ENCODE results near the gene COL6A6.

COL6A6 gene

DNA sequence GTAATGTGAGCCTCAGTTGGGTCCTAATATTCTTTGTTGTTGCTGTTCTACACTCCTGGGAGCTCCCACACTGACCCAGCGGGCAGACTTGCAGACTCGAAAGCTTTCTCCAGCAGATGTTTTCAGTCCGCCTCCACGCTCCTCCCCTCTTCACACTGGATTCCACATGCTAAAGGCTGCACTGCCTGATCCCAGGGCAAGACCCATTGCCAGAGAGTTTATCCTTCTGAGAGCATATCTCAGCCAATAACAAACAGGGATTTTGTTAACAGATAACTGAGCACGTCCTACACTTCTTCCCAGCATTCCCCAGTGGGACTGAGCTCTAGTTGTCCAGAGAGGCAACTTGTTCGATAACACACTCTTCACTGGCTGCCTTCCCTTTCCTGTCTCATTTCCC is 8.0 kb upstream of the COL6A6 start:
- CTCF ChIA-PET: no interaction called here
- POLR2A ChIA-PET: no interaction called here
- TF ChIP-seq ZNF384 (IDR thresholded peaks at IDR 0.05) (no peak), TARDBP (IDR thresholded peaks at IDR 0.05) (no peak), NFRKB (IDR thresholded peaks at IDR 0.05) (no peak), LEF1 (IDR thresholded peaks at IDR 0.05; ENCODE audit: borderline replicate concordance) (no peak), FOXK2 (IDR thresholded peaks at IDR 0.05) (no peak), BHLHE40 (IDR thresholded peaks at IDR 0.05; ENCODE audit: borderline replicate concordance) (no peak), SUZ12 (IDR thresholded peaks at IDR 0.05) (no peak), FOXM1 (IDR thresholded peaks at IDR 0.05; ENCODE audit: borderline replicate concordance) (no peak), CTBP1 (IDR thresholded peaks at IDR 0.05; ENCODE audit: borderline replicate concordance) (no peak), SP1 (IDR thresholded peaks at IDR 0.05) (no peak), ELF4 (IDR thresholded peaks at IDR 0.05) (no peak), FOXA1 (IDR thresholded peaks at IDR 0.05) (no peak), HDGF (IDR thresholded peaks at IDR 0.05; ENCODE audit: borderline replicate concordance) (no peak), L3MBTL2 (conservative IDR thresholded peaks at IDR 0.05) (no peak), ARNT (IDR thresholded peaks at IDR 0.05) (no peak)
- TF ChIP-seq, protein P1, sequence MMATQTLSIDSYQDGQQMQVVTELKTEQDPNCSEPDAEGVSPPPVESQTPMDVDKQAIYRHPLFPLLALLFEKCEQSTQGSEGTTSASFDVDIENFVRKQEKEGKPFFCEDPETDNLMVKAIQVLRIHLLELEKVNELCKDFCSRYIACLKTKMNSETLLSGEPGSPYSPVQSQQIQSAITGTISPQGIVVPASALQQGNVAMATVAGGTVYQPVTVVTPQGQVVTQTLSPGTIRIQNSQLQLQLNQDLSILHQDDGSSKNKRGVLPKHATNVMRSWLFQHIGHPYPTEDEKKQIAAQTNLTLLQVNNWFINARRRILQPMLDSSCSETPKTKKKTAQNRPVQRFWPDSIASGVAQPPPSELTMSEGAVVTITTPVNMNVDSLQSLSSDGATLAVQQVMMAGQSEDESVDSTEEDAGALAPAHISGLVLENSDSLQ (IDR thresholded peaks at IDR 0.05): no peak
- DNase-seq (ENCODE audit: extremely low spot score): no peak

DNA sequence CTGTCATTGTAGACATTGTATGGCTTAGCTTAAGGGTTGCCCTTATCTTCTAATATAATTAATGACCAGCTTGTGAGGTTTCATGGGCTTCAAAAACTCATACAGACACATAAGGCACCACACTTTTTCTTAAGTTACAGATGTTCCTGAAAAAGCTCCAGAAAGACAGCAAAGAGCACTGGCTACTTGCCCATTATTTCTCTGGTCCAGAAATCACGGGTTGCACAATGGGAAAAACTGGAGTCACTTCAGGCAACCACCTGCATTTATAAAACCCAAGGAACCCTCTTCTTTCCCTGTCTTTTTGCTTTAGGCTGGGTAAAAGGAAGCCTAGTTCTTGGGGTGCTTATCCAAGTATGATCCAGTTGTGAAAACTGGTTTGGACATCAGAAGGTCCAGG is 2.3 kb upstream of the COL6A6 start:
- ChIA-PET POLR2A (no interaction called here), CTCF (no interaction called here)
- DNase-seq (ENCODE audit: extremely low spot score): no peak
- no peak for TF ChIP-seq LEF1 (IDR thresholded peaks at IDR 0.05; ENCODE audit: borderline replicate concordance)
- TF ChIP-seq, protein P1 (IDR thresholded peaks at IDR 0.05): no peak
- TF ChIP-seq CTBP1 (IDR thresholded peaks at IDR 0.05; ENCODE audit: borderline replicate concordance): no peak
- TF ChIP-seq BHLHE40 (IDR thresholded peaks at IDR 0.05; ENCODE audit: borderline replicate concordance): no peak
- TF ChIP-seq NFRKB (IDR thresholded peaks at IDR 0.05): no peak
- TF ChIP-seq ZNF384 (IDR thresholded peaks at IDR 0.05): no peak
- TF ChIP-seq FOXA1 (IDR thresholded peaks at IDR 0.05): no peak
- TF ChIP-seq TARDBP (IDR thresholded peaks at IDR 0.05): no peak
- TF ChIP-seq FOXM1 (IDR thresholded peaks at IDR 0.05; ENCODE audit: borderline replicate concordance): no peak
- TF ChIP-seq ELF4 (IDR thresholded peaks at IDR 0.05): no peak
- TF ChIP-seq FOXK2 (IDR thresholded peaks at IDR 0.05): no peak

DNA sequence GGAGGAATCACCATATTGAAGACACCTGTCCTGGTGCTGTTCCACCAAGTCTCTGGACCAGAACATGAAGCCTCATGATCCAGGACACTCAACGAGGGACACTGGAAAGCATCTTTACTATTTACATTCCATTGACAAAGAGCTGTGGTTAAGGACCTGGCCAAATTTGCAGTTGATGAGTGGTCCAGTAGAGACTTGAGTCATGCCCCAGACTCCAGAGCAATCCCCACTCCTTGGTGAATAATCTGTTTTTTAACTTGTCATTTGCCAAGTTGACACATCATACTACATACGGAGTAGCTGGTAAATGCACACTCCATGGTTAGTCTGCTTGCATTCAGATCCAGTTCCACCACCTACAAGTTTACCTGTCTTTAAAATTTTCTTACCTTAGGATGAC is 1.2 kb upstream of the COL6A6 start:
- POLR2A ChIA-PET: no interaction called here
- CTCF ChIA-PET: no interaction called here
- DNase-seq (ENCODE audit: extremely low spot score): no peak
- TF ChIP-seq SUZ12 (IDR thresholded peaks at IDR 0.05) (no peak), NFRKB (IDR thresholded peaks at IDR 0.05) (no peak), CTBP1 (IDR thresholded peaks at IDR 0.05; ENCODE audit: borderline replicate concordance) (no peak), SP1 (IDR thresholded peaks at IDR 0.05) (no peak), ARNT (IDR thresholded peaks at IDR 0.05) (no peak), LEF1 (IDR thresholded peaks at IDR 0.05; ENCODE audit: borderline replicate concordance) (no peak), HDGF (IDR thresholded peaks at IDR 0.05; ENCODE audit: borderline replicate concordance) (no peak), FOXA1 (IDR thresholded peaks at IDR 0.05) (no peak), FOXM1 (IDR thresholded peaks at IDR 0.05; ENCODE audit: borderline replicate concordance) (no peak), FOXK2 (IDR thresholded peaks at IDR 0.05) (no peak), TARDBP (IDR thresholded peaks at IDR 0.05) (no peak), ELF4 (IDR thresholded peaks at IDR 0.05) (no peak)
- TF ChIP-seq, protein P1 (IDR thresholded peaks at IDR 0.05): no peak

DNA sequence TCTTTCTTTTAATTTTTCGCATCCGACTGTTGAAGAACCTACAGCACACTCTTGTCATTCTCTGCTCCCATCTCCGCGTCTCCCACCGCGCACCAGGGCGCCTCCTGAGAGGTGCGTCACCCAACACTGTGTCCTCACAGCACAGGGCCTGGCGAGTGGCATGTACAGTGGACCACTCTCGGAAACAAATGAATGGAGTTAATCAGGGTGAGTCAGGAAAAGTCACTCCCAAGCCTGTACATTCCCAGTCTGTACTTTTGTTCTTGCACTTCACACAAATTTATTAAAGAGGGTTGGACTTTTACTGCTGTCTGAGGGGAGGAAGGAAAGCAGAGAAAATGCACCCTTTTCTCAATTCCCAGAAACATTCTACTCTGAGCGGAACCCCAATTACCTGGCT is 625 bp downstream of the COL6A6 start:
- DNase-seq (ENCODE audit: extremely low spot score): peak; percentile 13
- ChIA-PET POLR2A (no interaction called here), CTCF (no interaction called here)
- TF ChIP-seq FOXA1 (IDR thresholded peaks at IDR 0.05) (no peak), FOXK2 (IDR thresholded peaks at IDR 0.05) (no peak), LEF1 (IDR thresholded peaks at IDR 0.05; ENCODE audit: borderline replicate concordance) (no peak), SUZ12 (IDR thresholded peaks at IDR 0.05) (no peak), L3MBTL2 (conservative IDR thresholded peaks at IDR 0.05) (no peak), HDGF (IDR thresholded peaks at IDR 0.05; ENCODE audit: borderline replicate concordance) (no peak), ZNF384 (IDR thresholded peaks at IDR 0.05) (no peak)

DNA sequence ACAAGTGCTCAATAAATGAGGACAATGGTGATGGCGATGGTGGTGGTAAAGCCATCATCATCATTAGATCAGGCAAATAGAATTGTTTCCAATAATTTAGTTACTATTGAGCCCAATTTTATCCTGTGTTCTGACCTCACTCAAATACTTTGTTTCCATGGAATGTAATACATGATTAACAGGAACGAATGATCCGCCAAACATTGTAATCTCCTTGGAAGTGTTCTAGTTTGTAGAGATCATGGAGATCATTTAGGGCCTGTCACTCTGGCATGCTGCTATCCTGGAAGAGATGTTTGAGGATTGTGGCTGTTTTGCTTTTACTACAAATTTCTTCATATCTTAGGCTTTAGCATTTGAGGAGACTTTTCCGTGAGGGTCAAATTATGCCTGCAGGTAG is 2.8 kb downstream of the COL6A6 start:
- no peak for TF ChIP-seq FOXM1 (IDR thresholded peaks at IDR 0.05; ENCODE audit: borderline replicate concordance)
- no peak for TF ChIP-seq NFRKB (IDR thresholded peaks at IDR 0.05)
- no peak for TF ChIP-seq ELF4 (IDR thresholded peaks at IDR 0.05)
- TF ChIP-seq ARNT (IDR thresholded peaks at IDR 0.05): no peak
- TF ChIP-seq BHLHE40 (IDR thresholded peaks at IDR 0.05; ENCODE audit: borderline replicate concordance): no peak
- TF ChIP-seq LEF1 (IDR thresholded peaks at IDR 0.05; ENCODE audit: borderline replicate concordance): no peak
- no peak for TF ChIP-seq SP1 (IDR thresholded peaks at IDR 0.05)
- TF ChIP-seq FOXA1 (IDR thresholded peaks at IDR 0.05): no peak
- ChIA-PET POLR2A (no interaction called here), CTCF (interaction anchor here (1.0 kb wide), 1 partner anchor 19 kb away, joined by 3 read pairs; no protein-coding TSS in a partner anchor)
- DNase-seq (ENCODE audit: extremely low spot score): no peak

DNA sequence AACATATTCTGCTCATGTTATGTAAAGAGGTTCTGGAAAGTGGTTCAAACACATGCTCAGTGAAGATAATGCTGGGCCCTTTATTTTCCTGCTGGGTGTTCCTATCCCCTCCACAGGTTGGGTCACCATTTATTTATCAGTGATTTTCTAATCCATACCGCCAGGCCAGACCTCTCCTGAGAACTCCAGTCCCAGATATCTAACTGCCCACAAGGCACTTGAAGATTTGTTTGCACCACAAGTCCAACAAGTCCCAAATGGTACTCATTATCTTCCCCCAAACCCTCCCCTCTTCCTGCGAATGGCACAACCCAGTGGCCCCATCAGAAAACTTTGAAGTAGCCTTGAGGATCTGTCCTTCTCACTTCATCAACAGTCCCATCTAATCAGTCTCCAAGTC is 5.4 kb downstream of the COL6A6 start:
- no peak for DNase-seq (ENCODE audit: extremely low spot score)
- TF ChIP-seq CTBP1 (IDR thresholded peaks at IDR 0.05; ENCODE audit: borderline replicate concordance) (no peak), TARDBP (IDR thresholded peaks at IDR 0.05) (no peak), LEF1 (IDR thresholded peaks at IDR 0.05; ENCODE audit: borderline replicate concordance) (no peak), ELF4 (IDR thresholded peaks at IDR 0.05) (no peak), FOXA1 (IDR thresholded peaks at IDR 0.05) (no peak), FOXK2 (IDR thresholded peaks at IDR 0.05) (no peak), ARNT (IDR thresholded peaks at IDR 0.05) (no peak), HDGF (IDR thresholded peaks at IDR 0.05; ENCODE audit: borderline replicate concordance) (no peak)
- ChIA-PET POLR2A (no interaction called here), CTCF (no interaction called here)

Data from HEK293T (cell line).